Activated T-helper 1 cell treated with anti-CD3 and anti-CD28 coated beads, Interleukin-2, amount 50 U/mL, for 16 hours (primary cell): ENCODE measurements around the gene BOD1.
A peak's percentile ranks its signal among the peaks of the same experiment; 100 is the strongest.

Source experiments
- DNase-seq, 2 donors: peaks; one replicate each; pipeline ENCODE4 v3.0.0-alpha.2; 2020; ENCODE audit warnings: low read depth in 1 of 2, low spot score in 1 of 2

BOD1 gene

DNA sequence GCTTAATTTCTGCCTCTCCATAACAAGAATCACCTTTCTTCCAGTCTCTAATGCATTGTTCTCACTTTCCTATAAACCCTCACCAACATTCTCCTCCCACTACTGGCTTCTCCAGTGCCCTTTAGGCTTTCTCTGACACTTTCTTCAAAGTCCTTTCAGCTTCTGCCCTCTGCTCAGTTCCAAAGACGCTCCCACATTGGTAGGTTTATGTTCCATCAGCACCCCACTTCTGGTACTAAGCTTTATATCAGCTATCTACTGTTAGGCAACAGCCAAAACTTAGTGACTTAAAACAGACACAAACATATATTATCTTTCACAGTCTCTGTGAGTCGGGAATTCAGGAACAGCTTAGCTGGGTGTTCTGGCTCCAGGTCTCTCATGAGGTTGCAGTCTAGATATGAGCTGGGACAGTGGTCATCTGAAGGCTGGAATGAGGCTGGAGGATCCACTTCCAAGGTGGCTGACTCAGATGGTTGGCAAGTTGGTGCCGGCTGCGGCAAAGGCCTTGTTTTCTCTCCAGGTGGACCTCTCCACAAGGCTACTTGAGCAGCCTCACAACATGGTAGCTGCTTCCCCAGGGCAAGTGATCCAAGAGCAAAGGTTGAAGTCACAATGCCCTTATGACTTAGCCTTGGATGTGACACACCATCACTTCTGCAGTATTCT, 37.4 kb downstream of the BOD1 start:
- no peak for DNase-seq

DNA sequence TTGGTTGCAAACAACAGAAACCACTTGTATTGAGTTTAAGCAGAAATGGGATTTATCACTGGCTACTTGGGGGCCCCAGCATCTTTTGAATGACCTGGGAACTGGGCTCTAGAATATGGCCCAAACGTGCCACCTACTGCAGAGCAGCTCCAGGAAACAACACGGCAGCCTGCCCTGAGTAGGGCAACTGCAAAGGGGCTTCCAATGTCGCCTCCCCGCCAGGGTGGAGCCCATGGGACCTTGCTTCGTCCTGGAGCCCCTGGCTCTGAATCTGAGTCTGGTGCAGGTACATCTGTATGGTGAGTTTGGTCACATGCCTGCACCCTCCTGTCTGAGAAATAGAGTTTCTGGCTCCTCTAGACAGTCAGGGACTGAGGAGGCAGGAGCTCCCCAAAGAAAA, 38.6 kb downstream of the BOD1 start:
- no peak for DNase-seq

DNA sequence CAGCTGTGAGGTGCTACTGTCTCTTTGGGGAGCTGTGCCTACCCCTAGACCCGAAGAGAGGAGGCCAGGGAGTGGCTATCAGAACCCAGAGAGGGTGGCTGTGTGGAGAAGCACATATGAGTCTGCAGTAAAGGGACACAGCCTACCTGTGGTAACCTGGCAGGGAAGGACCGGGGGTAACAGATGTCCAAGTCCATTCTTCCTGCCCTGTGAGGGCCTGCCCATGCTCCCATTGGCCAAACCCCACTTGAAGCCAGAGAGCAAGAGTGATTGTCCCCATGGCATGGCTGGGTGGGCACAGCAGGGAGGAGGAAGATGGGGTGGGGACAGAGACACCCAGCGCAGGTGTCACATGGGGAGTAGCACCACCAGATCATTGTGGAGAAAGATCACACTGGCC, 39.3 kb downstream of the BOD1 start:
- no peak for DNase-seq

DNA sequence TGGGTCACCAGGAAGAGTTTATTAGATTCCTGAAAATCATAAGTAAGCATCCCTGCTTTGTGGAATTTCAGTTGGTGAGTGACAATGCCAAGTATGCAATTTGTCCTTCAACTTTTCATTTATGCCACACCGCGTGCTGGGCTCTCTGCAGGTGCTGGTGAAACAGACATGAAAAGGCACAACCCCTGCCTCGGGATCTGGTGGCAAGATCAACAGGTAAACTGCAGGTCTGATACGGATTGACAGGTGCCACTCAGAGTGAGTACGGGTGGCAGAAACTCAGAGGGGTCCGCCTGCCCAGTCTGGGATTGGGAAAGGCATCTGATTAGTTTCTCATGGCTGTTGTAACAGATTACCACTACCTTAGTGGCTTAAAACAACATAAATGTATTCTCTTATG, 40.5 kb downstream of the BOD1 start:
- DNase-seq = no peak

- DNase-seq = no peak
These were observed 41.5 kb downstream of the BOD1 start for GRCh38 chr5:173574983-173575382.

- DNase-seq = peak; percentile 35 to 51
These were observed 43.1 kb downstream of the BOD1 start for GRCh38 chr5:173573126-173573960.

DNA sequence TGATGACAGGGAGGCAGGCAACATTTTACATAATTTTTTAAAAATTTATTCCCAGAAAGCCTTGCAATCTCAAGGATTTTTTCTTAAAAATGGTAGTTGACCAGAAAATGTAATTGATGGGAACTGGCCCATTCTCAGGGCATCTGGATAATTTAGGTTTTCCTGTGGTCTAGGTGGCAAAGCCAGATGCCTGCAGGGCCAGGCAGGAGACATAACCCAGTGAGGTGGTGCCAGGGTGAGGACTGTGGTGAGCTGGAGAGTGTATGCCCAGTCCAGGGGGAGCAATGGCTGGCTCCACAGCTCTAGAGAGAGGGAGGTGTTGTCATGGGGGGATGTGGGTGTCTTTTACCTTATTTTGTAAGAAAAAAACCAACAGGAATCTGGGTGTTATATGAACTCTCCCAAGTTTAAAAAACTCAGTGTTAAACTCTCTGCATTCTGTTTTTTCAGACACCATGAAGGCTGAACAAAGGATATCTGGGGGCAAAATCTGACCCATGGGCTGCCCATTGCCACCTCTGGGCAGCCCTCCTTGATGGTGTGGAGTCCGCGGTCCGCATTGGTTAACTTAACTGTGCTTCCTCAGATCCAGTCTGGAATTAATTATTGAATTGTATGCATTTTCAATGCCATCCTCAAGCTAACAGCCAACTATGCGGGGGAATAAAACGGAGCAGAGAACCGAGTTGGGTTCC, 43.9 kb downstream of the BOD1 start:
- DNase-seq = no peak

DNA sequence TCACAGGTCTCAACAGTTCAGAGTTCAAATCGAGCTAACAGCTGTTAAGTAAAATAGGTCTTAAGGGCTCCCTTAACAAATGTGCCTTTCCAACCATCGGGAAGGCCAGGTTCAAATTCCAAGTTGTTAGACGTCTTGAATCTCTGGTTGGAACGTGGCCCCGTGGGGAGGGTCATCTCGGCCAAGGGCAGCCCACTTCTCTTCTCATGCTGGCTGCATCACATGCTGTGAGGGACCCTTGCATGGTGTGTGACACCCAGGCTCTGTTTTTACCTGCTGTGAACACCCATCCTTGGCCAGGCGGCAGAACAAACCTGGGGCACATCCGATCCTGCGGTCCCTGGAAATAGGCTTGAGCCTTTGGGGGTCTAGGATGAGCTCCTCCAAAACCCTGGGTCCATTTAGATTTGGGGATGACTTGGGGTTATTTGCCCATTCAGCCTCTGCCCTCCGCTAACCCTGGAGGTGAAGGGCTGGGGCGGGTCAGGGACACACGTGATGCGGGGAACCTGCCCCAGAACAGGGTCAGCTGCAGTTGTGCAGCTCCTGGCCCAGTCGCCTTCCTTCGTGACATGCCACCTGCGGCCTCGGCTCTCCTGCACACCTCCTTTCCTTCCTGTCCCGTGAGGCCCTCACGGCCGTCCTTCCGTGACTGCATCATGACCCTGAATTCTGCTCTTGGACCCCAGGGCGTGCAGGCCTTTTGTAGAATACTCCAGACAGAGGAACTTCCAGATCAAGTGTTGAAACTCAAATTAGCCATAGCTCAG, 45.9 kb downstream of the BOD1 start:
- no peak for DNase-seq

- DNase-seq = no peak
These were observed 47.7 kb downstream of the BOD1 start for GRCh38 chr5:173568703-173569102.

- DNase-seq = no peak
These were observed 48.3 kb downstream of the BOD1 start for GRCh38 chr5:173568128-173568527.

- no peak for DNase-seq
These were observed 48.9 kb downstream of the BOD1 start for GRCh38 chr5:173567548-173567947.

- DNase-seq = no peak
These were observed 50.9 kb downstream of the BOD1 start for GRCh38 chr5:173565491-173566072.

- no peak for DNase-seq
These were observed 52.3 kb downstream of the BOD1 start for GRCh38 chr5:173564106-173564505.

DNA sequence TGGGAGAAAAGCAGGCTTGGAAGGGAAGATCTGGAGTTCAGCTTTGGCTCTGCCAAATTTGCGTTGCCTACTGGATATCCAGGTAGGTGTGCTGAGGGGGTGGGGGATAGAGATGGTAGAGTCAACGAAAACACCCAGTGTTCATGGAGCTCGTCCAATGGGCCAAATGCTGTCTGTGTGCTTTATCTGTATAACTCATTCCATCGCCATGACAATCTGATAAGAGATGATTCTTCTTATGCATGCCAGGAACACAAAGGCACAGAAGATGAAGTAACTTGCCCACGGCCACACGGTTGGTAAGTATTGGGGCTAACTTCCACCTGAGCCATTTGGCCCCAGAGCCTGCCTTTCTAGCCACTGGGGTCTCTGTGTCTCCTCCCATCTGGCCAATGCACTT, 53.2 kb downstream of the BOD1 start:
- no peak for DNase-seq

DNA sequence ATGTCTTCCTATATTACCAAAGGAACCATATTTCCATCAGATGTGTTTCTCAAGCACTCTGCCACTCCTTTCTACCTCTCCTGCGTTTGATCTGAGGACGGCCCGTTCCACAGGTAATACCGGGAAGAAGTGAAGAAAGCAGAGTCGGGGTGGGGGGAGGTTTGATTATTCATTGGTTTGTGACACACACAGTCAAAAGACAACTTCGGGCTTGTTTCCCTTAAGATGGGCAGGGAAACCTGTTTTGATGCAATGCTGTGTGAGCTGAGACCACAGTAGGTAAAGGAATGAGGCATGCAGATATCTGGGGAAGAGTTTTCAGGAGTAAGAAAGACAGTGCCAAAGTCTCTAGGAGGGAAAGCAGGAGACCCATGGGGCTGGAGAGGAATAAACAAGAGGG, 54.0 kb downstream of the BOD1 start:
- DNase-seq = no peak
